ENCODE results near the gene TAF11L10.
A peak's percentile ranks its signal among the peaks of the same experiment; 100 is the strongest.
"Not testable (repeated sequence)": the region's sequence is repeated elsewhere in the genome, so short reads cannot be mapped to it uniquely, and the experiment has no call there.

TAF11L10 gene

DNA sequence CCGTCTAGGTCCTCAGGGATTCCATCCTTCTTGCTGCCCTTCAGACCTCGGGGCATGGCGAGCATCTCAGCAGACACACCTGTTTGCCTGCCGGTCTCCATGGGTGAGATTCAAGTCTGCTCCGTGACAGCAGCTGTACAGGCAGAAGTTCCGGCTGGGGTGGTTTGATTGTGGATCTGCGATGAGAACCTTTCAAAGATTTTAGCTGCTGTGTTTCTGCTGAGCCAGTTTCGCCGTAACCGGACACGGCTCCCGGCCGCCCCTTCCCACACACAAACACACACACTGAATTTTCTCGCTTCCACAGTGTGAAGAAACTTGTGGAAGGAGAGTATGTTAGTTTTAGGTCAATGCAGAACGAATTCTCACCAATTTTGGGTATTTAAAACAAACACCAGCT, at the start of gene TAF11L10:
Gene TAF11L10, minus strand, starts transcription at position 101 of the 400 bp plus-strand sequence.
- DNase-seq (ENCODE audit: low read depth), result not testable (repeated sequence)

DNA sequence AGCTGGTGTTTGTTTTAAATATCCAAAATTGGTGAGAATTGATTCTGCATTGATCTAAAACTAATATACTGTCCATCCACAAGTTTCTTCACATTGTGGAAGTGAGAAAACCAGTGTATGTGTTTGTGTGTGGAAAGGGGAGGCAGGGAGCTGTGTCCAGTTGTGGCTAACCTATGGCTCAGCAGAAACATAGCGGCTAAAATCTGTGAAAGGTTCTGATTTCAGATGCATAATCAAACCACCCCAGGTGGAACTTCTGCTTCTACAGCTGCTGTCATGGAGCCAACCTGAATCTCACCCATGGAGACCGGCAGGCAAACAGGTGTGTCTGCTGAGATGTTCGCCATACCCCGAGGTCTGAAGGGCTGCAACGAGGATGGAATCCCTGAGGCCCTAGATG, 36.5 kb upstream of the TAF11L10 start, which contains the start of gene TAF11L14:
Gene TAF11L14, plus strand, starts transcription at position 301 of the 400 bp plus-strand sequence.
- no peak for DNase-seq (ENCODE audit: low read depth)

DNA sequence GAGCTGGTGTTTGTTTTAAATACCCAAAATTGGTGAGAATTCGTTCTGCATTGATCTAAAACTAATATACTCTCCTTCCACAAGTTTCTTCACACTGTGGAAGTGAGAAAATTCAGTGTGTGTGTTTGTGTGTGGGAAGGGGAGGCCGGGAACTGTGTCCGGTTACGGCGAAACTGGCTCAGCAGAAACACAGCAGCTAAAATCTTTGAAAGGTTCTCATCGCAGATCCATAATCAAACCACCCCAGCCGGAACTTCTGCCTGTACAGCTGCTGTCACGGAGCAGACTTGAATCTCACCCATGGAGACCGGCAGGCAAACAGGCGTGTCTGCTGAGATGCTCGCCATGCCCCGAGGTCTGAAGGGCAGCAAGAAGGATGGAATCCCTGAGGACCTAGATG, 34.2 kb upstream of the TAF11L10 start, which contains the start of gene TAF11L13:
Gene TAF11L13, plus strand, starts transcription at position 301 of the 400 bp plus-strand sequence.
- DNase-seq (ENCODE audit: low read depth), result not testable (repeated sequence)

DNA sequence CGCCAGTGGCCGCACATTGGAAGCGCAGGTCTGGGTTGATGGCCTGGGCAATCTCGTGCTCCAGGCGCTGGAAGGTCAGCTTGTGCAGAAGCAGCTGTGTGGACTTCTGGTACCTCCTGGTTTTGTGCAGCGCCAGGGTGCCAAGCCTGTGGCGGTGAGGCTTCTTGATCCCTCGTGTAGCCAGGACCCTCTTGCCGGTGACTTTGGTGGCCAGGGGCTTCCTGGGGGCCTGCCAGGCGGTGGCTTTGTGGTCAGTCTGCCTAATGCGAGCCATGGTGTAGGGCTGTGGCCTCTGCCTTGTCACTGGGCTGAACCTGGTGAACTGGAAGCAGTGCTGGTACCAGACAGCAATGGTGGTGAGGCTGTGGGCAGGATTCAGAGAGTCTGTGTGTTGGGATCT, 28.1 kb upstream of the TAF11L10 start:
- DNase-seq (ENCODE audit: low read depth), result no peak

DNA sequence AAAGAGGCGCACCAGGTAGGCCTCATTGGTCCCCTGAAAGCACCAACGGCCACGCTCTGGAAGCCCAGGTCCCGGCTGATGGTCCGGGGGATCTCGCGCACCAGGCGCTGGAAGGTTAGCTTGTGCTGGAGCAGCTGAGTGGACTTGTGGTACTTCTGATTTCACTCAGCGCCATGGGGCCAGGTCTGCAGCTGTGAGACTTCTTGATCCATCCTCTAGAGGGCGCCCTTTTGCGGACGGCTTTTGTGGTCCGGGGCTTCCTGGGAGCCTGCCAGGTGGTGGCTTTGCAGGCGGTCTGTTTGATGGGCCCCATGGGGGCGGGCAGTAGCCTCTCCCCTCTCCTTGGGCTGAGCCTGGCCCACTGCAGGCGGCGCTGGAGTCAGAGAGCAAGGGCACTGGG, 23.0 kb upstream of the TAF11L10 start:
- no peak for DNase-seq (ENCODE audit: low read depth)

DNA sequence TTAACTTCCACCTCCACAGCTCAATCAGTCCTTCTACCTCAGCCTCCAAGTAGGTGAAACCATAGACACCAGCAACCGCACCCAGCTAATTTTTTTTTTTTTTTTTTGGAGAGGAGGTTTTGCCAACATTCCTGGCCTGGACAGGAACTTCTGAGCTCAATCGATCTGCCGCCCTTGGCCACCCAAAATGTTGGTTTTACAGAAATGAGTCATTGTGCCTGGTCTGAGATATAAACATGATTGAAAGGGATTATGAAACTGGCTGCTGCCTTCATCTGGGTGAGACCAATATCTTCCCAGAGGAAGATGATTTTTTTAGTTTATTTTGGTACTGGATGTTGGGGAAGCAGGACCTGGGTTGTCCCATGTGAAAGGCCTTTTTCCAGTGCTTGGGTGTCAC, 21.7 kb upstream of the TAF11L10 start:
- peak; percentile 6 for DNase-seq (ENCODE audit: low read depth)

DNA sequence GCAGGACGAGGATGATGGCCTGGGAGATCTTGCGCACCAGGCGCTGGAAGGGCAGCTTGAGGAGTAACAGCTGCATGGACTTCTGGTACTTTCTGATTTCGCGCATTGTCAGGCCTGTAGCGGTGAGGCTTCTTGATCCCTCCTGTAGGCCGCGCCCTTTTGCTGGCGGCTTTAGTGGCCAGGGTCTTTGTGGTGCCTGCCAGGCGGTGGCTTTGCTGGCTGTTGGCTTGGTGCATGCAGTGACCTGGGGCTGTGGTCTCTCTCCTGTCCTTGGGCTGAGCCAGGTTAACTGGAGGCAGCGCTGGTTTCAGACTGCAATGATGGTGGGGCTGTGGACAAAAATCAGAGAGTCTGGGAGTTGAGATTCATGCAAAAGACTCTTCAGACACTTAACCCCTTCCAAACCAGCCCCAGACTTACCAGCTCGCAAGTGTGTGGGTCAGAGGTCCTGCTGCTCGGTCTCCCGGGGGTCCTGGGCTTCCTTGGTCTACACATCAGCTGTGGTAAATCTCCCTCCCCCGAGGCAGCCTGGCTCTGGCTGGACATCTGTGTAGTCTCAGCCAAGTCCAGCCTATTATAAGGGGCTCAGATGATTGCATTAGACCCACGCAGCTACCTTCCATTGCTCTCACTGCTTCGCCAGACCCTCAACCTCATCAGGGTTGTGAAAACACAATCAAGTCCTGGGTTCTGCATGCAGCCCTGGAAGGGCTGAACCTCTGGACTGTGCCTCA, 17.4 kb upstream of the TAF11L10 start:
- DNase-seq (ENCODE audit: low read depth), result no peak

DNA sequence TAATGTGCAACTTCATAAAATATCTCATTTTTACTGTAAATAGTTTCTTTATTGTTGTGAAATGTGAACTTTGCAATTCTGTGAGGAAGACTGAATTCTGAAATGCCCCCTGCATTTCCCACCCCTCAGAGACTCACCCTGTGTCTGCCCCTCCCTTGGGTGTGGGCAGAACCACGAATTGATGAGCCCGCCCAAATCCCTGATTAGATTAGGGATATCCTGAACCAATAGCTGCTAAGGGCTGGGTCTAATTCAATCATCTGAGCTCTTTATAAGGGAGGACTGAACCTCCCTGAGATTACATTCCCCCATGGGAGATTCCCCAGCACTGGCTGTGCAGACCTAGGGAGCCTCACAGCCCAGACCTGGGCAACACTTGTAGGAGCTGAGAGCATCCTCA, 12.5 kb upstream of the TAF11L10 start, which contains the start of gene TAF11L12:
Gene TAF11L12, plus strand, starts transcription at position 301 of the 400 bp plus-strand sequence.
- not testable (repeated sequence) for DNase-seq (ENCODE audit: low read depth)

DNA sequence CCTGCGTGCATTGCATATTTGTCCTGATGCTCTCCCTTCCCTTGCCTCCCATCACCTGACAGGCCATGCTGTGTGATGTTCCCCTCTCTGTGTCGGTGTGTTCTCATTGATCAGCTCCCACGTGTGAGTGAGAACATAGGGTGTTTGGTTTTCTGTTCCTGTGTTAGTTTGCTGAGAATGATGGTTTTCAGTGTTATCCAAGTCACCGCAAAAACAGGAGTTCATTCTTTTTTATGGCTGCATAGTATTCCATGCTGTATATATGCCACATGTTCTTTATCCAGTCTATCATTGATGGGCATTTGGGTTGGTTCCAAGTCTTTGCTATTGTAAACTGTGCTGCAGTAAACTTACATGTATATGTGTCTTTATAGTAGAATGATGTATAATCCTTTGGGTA, 9.8 kb upstream of the TAF11L10 start:
- not testable (repeated sequence) for DNase-seq (ENCODE audit: low read depth)

DNA sequence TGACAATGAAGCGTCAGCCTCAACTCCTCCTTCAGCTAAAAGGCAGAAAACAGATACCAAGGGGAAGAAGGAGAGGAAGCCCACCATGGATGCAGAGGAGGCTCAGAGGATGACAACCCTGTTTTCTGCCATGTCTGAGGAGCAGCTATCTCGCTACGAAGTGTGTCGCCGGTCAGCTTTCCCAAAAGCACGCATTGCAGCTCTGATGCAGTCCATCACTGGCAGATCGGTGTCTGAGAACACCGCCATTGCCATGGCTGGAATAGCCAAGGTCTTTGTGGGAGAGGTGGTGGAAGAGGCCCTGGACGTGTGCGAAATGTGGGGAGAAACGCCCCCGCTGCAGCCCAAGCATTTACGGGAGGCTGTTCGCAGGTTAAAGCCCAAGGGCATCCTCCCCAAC, 7.3 kb upstream of the TAF11L10 start:
- DNase-seq (ENCODE audit: low read depth), result no peak

DNA sequence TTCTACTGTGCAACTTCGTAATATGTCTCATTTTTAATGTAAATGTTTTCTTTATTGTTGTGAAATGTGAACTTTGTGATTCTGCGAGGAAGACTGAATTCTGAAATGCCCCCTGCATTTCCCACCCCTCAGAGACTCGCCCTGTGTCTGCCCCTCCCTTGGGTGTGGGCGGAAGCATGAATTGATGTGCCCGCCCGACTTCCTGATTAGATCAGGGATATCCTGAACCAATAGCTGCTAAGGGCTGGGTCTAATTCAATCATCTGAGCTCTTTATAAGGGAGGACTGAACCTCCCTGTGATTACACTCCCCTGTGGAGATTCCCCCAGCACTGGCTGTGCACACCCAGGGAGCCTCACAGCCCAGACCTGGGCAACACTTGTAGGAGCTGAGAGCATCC, 6.3 kb upstream of the TAF11L10 start, which contains the start of gene TAF11L11:
Gene TAF11L11, plus strand, starts transcription at position 304 of the 400 bp plus-strand sequence.
- DNase-seq (ENCODE audit: low read depth), result not testable (repeated sequence)

DNA sequence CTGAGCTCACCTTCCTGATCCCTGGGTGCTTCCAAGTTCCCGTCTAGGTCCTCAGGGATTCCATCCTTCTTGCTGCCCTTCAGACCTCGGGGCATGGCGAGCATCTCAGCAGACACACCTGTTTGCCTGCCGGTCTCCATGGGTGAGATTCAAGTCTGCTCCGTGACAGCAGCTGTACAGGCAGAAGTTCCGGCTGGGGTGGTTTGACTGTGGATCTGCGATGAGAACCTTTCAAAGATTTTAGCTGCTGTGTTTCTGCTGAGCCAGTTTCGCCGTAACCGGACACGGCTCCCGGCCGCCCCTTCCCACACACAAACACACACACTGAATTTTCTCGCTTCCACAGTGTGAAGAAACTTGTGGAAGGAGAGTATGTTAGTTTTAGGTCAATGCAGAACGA, 3.4 kb downstream of the TAF11L10 start, which contains the start of gene TAF11L9:
Gene TAF11L9, minus strand, starts transcription at position 140 of the 400 bp plus-strand sequence.
- DNase-seq (ENCODE audit: low read depth), result not testable (repeated sequence)

DNA sequence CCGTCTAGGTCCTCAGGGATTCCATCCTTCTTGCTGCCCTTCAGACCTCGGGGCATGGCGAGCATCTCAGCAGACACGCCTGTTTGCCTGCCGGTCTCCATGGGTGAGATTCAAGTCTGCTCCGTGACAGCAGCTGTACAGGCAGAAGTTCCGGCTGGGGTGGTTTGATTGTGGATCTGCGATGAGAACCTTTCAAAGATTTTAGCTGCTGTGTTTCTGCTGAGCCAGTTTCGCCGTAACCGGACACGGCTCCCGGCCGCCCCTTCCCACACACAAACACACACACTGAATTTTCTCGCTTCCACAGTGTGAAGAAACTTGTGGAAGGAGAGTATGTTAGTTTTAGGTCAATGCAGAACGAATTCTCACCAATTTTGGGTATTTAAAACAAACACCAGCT, 6.8 kb downstream of the TAF11L10 start, which contains the start of gene TAF11L8:
Gene TAF11L8, minus strand, starts transcription at position 101 of the 400 bp plus-strand sequence.
- DNase-seq (ENCODE audit: low read depth), result not testable (repeated sequence)

DNA sequence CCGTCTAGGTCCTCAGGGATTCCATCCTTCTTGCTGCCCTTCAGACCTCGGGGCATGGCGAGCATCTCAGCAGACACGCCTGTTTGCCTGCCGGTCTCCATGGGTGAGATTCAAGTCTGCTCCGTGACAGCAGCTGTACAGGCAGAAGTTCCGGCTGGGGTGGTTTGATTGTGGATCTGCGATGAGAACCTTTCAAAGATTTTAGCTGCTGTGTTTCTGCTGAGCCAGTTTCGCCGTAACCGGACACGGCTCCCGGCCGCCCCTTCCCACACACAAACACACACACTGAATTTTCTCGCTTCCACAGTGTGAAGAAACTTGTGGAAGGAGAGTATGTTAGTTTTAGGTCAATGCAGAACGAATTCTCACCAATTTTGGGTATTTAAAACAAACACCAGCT, 12.0 kb downstream of the TAF11L10 start, which contains the start of gene TAF11L7:
Gene TAF11L7, minus strand, starts transcription at position 101 of the 400 bp plus-strand sequence.
- not testable (repeated sequence) for DNase-seq (ENCODE audit: low read depth)

Measured in HS-5 (cell line).